ENCODE data around the gene THOC6. TPM values are rescaled to one million over a fixed set of nuclear protein-coding genes. Genes with fewer than 3 reads are reported as not detected.

THOC6 gene
- total and polyA plus RNA-seq, 9 of the 15 experiments (the other 6 are each of a cell fraction or from before 2014, with no cell fraction given) = 2.5 to 65.4 (median 42.3) TPM

- TF ChIP-seq ATF6 (CRISPR knock-in tag; IDR thresholded peaks at IDR 0.05) (no peak), HEY1 (CRISPR knock-in tag; IDR thresholded peaks at IDR 0.05; ENCODE audit: borderline replicate concordance) (no peak), MAX (CRISPR knock-in tag; IDR thresholded peaks at IDR 0.05) (peak; percentile 78), MECOM (CRISPR knock-in tag; IDR thresholded peaks at IDR 0.05) (0 out of 2 replicates have a peak, but pooled peaks have one; percentile 37), U2AF1 (optimal IDR thresholded peaks at IDR 0.05; ENCODE audit: low read depth, low read length) (no peak), ZNF174 (CRISPR knock-in tag; IDR thresholded peaks at IDR 0.05) (no peak), SREBF1 (IDR thresholded peaks at IDR 0.05; ENCODE audit: borderline replicate concordance, low read depth, low read length) (no peak), PHTF2 (CRISPR knock-in tag; IDR thresholded peaks at IDR 0.05) (no peak), HMG20B (CRISPR knock-in tag; IDR thresholded peaks at IDR 0.05) (no peak), FOXK1 (CRISPR knock-in tag; IDR thresholded peaks at IDR 0.05; ENCODE audit: borderline replicate concordance) (no peak), ZNF449 (CRISPR knock-in tag; IDR thresholded peaks at IDR 0.05) (no peak), ZNF212 (CRISPR knock-in tag; IDR thresholded peaks at IDR 0.05) (no peak), ZNF583 (CRISPR knock-in tag; IDR thresholded peaks at IDR 0.05) (no peak), ZBED1 (IDR thresholded peaks at IDR 0.05) (no peak), PURB (CRISPR knock-in tag; IDR thresholded peaks at IDR 0.05; ENCODE audit: low read depth) (no peak), SRSF3 (IDR thresholded peaks at IDR 0.05; ENCODE audit: insufficient read depth, low read length) (no peak), ZNF655 (CRISPR knock-in tag; IDR thresholded peaks at IDR 0.05) (no peak), ILF3 (IDR thresholded peaks at IDR 0.05; ENCODE audit: borderline replicate concordance) (no peak), CUX1 (CRISPR knock-in tag; IDR thresholded peaks at IDR 0.05) (no peak)
Observed at GRCh38 chr16:3015865-3016521, 7.8 kb upstream of the THOC6 start (continued).

Data from K562 (cell line).